ENCODE data around the gene FOXP4. TPM values are rescaled to one million over a fixed set of nuclear protein-coding genes. Genes with fewer than 3 reads are reported as not detected.

FOXP4 gene
- total RNA-seq, 1 donor: 3.5 TPM

GRCh38 chr6:41575598-41575997, 29.4 kb downstream of the FOXP4 start:
- no peaks in the 10 kb centered on the region for H3K9me3 ChIP-seq (ENCODE audit: low read depth, low read length)
- no peak overlapping the region for H3K4me3 ChIP-seq (ENCODE audit: low read length)
- no peaks in the 10 kb centered on the region for H3K27me3 ChIP-seq (ENCODE audit: insufficient read depth, low read length)
- H3K4me1 ChIP-seq (ENCODE audit: insufficient read depth, low read length): no peaks in the 10 kb centered on the region

- no peak overlapping the region for H3K4me3 ChIP-seq (ENCODE audit: low read length)
- no peaks in the 10 kb centered on the region for H3K27me3 ChIP-seq (ENCODE audit: insufficient read depth, low read length)
- H3K9me3 ChIP-seq (ENCODE audit: low read depth, low read length): no peaks in the 10 kb centered on the region
- no peaks in the 10 kb centered on the region for H3K4me1 ChIP-seq (ENCODE audit: insufficient read depth, low read length)
These were observed 30.5 kb downstream of the FOXP4 start for GRCh38 chr6:41576667-41577066.

GRCh38 chr6:41577356-41578216, 31.4 kb downstream of the FOXP4 start:
- Histone ChIP-seq H3K4me3 (ENCODE audit: low read length) (no peak overlapping the region), H3K9me3 (ENCODE audit: low read depth, low read length) (no peaks in the 10 kb centered on the region), H3K4me1 (ENCODE audit: insufficient read depth, low read length) (no peaks in the 10 kb centered on the region), H3K27me3 (ENCODE audit: insufficient read depth, low read length) (no peaks in the 10 kb centered on the region)

GRCh38 chr6:41578217-41579087, 32.3 kb downstream of the FOXP4 start:
- H3K9me3 ChIP-seq (ENCODE audit: low read depth, low read length): no peaks in the 10 kb centered on the region
- no peaks in the 10 kb centered on the region for H3K27me3 ChIP-seq (ENCODE audit: insufficient read depth, low read length)
- H3K4me3 ChIP-seq (ENCODE audit: low read length): no peak overlapping the region
- no peaks in the 10 kb centered on the region for H3K4me1 ChIP-seq (ENCODE audit: insufficient read depth, low read length)

GRCh38 chr6:41579088-41579610, 33.0 kb downstream of the FOXP4 start:
- Histone ChIP-seq H3K27me3 (ENCODE audit: insufficient read depth, low read length) (no peaks in the 10 kb centered on the region), H3K4me1 (ENCODE audit: insufficient read depth, low read length) (no peaks in the 10 kb centered on the region), H3K9me3 (ENCODE audit: low read depth, low read length) (no peaks in the 10 kb centered on the region), H3K4me3 (ENCODE audit: low read length) (no peak overlapping the region)

- no peaks in the 10 kb centered on the region for H3K4me1 ChIP-seq (ENCODE audit: insufficient read depth, low read length)
These were observed 34.5 kb downstream of the FOXP4 start for GRCh38 chr6:41580690-41581089.

GRCh38 chr6:41581381-41581991, 35.3 kb downstream of the FOXP4 start:
- H3K4me1 ChIP-seq (ENCODE audit: insufficient read depth, low read length): no peaks in the 10 kb centered on the region
- H3K4me3 ChIP-seq (ENCODE audit: low read length): no peak overlapping the region
- no peaks in the 10 kb centered on the region for H3K9me3 ChIP-seq (ENCODE audit: low read depth, low read length)
- H3K27me3 ChIP-seq (ENCODE audit: insufficient read depth, low read length): no peaks in the 10 kb centered on the region

More at GRCh38 chr6:41580690-41581089, 34.5 kb downstream of the FOXP4 start:
- H3K9me3 ChIP-seq (ENCODE audit: low read depth, low read length): no peaks in the 10 kb centered on the region
- H3K27me3 ChIP-seq (ENCODE audit: insufficient read depth, low read length): no peaks in the 10 kb centered on the region
- no peak overlapping the region for H3K4me3 ChIP-seq (ENCODE audit: low read length)

- no peak overlapping the region for H3K4me3 ChIP-seq (ENCODE audit: low read length)
- H3K4me1 ChIP-seq (ENCODE audit: insufficient read depth, low read length): no peaks in the 10 kb centered on the region
- H3K27me3 ChIP-seq (ENCODE audit: insufficient read depth, low read length): no peaks in the 10 kb centered on the region
- no peaks in the 10 kb centered on the region for H3K9me3 ChIP-seq (ENCODE audit: low read depth, low read length)
These were observed 36.4 kb downstream of the FOXP4 start for GRCh38 chr6:41582540-41582939.

GRCh38 chr6:41583565-41583964, 37.4 kb downstream of the FOXP4 start:
- Histone ChIP-seq H3K9me3 (ENCODE audit: low read depth, low read length) (no peaks in the 10 kb centered on the region), H3K4me3 (ENCODE audit: low read length) (no peak overlapping the region), H3K4me1 (ENCODE audit: insufficient read depth, low read length) (no peaks in the 10 kb centered on the region), H3K27me3 (ENCODE audit: insufficient read depth, low read length) (no peaks in the 10 kb centered on the region)

GRCh38 chr6:41584205-41584604, 38.0 kb downstream of the FOXP4 start:
- H3K27me3 ChIP-seq (ENCODE audit: insufficient read depth, low read length): no peaks in the 10 kb centered on the region
- no peak overlapping the region for H3K4me3 ChIP-seq (ENCODE audit: low read length)
- no peaks in the 10 kb centered on the region for H3K9me3 ChIP-seq (ENCODE audit: low read depth, low read length)
- H3K4me1 ChIP-seq (ENCODE audit: insufficient read depth, low read length): no peaks in the 10 kb centered on the region

- H3K27me3 ChIP-seq (ENCODE audit: insufficient read depth, low read length): no peaks in the 10 kb centered on the region
- H3K4me3 ChIP-seq (ENCODE audit: low read length): no peak overlapping the region
- no peaks in the 10 kb centered on the region for H3K4me1 ChIP-seq (ENCODE audit: insufficient read depth, low read length)
- H3K9me3 ChIP-seq (ENCODE audit: low read depth, low read length): no peaks in the 10 kb centered on the region
These were observed 38.6 kb downstream of the FOXP4 start for GRCh38 chr6:41584668-41585205.

- Histone ChIP-seq H3K4me3 (ENCODE audit: low read length) (no peak overlapping the region), H3K9me3 (ENCODE audit: low read depth, low read length) (no peaks in the 10 kb centered on the region), H3K4me1 (ENCODE audit: insufficient read depth, low read length) (no peaks in the 10 kb centered on the region), H3K27me3 (ENCODE audit: insufficient read depth, low read length) (no peaks in the 10 kb centered on the region)
These were observed 39.4 kb downstream of the FOXP4 start for GRCh38 chr6:41585605-41586004.

- no peak overlapping the region for H3K4me3 ChIP-seq (ENCODE audit: low read length)
- no peaks in the 10 kb centered on the region for H3K9me3 ChIP-seq (ENCODE audit: low read depth, low read length)
- H3K27me3 ChIP-seq (ENCODE audit: insufficient read depth, low read length): no peaks in the 10 kb centered on the region
- H3K4me1 ChIP-seq (ENCODE audit: insufficient read depth, low read length): no peaks in the 10 kb centered on the region
These were observed 40.2 kb downstream of the FOXP4 start for GRCh38 chr6:41586252-41587007.

Data from mononuclear cell (primary cell).